ENCODE results near the gene OCIAD2. TPM values are rescaled to one million over a fixed set of nuclear protein-coding genes. Genes with fewer than 3 reads are reported as not detected.
A peak's percentile ranks its signal among the peaks of the same experiment; 100 is the strongest.

The OCIAD2 gene, protein sequence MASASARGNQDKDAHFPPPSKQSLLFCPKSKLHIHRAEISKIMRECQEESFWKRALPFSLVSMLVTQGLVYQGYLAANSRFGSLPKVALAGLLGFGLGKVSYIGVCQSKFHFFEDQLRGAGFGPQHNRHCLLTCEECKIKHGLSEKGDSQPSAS
- total RNA-seq, result 100 to 1,000 TPM in 1 of 3 donors, 10 to 100 TPM in 2; 34.0 to 110 (median 67.1) TPM
- long read RNA-seq, donor 1, transcript OCIAD2-205 (7 exons, 1,163 nt), result major isoform, 33 of 47 reads
- long read RNA-seq, donor 1, partial matches to known transcripts, result 1 of 47 reads
- long read RNA-seq, donor 1, other reads (novel, unspliced or antisense), result 5 of 47 reads
- long read RNA-seq, donor 2, transcript OCIAD2-205 (7 exons, 1,163 nt), result major isoform, 68 of 73 reads
- long read RNA-seq, donor 2, partial matches to known transcripts, result 1 of 73 reads
- long read RNA-seq, donor 2, other reads (novel, unspliced or antisense), result 2 of 73 reads

GRCh38 chr4:48906206-48907173 lies at the start of gene OCIAD2:
Gene OCIAD2 (minus strand): TSS chr4:48906774. CDS start chr4:48904549, 2,225 bp downstream.
- H3K36me3 ChIP-seq (ENCODE audit: low read depth), result no peaks in the 10 kb centered on the region
- peak within 1 kb of the TSS; percentile 80 for H3K4me3 ChIP-seq
- TF ChIP-seq, protein P1, sequence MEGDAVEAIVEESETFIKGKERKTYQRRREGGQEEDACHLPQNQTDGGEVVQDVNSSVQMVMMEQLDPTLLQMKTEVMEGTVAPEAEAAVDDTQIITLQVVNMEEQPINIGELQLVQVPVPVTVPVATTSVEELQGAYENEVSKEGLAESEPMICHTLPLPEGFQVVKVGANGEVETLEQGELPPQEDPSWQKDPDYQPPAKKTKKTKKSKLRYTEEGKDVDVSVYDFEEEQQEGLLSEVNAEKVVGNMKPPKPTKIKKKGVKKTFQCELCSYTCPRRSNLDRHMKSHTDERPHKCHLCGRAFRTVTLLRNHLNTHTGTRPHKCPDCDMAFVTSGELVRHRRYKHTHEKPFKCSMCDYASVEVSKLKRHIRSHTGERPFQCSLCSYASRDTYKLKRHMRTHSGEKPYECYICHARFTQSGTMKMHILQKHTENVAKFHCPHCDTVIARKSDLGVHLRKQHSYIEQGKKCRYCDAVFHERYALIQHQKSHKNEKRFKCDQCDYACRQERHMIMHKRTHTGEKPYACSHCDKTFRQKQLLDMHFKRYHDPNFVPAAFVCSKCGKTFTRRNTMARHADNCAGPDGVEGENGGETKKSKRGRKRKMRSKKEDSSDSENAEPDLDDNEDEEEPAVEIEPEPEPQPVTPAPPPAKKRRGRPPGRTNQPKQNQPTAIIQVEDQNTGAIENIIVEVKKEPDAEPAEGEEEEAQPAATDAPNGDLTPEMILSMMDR (IDR thresholded peaks at IDR 0.05), result no peak
- intact Hi-C loops (cut with DNase I, micrococcal nuclease), result no loop called here
- H3K4me1 ChIP-seq (ENCODE audit: low read depth), result peaks cover 12% of the 10 kb centered on the region
- DNase-seq (peak; percentile 88 to 90 (median 90)), ATAC-seq (peak; percentile 93)
- no peaks in the 10 kb centered on the region for H3K9me3 ChIP-seq

DNA sequence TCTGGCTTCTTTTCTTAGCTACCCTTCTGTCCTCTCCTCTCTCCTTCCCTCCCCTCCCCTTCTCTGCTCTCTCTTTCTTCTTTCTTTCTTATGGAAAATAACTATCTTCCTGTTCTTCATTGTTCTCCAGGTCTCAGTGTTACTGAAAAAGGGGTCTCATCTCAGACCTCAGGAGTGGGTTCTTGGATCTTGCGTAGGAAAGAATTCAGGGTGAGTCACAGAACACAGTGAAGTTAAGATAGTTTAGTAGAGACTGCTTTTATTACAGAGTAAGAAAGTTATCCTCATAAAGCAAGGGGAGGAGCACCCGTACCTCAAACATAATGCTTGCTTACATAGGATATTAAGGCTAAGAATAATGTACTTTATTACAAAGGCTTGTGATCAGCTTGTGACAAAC lies 47.7 kb upstream of the OCIAD2 start:
- Histone ChIP-seq H3K4me3 (no peak overlapping the region), H3K9me3 (no peaks in the 10 kb centered on the region), H3K4me1 (ENCODE audit: low read depth) (no peaks in the 10 kb centered on the region), H3K36me3 (ENCODE audit: low read depth) (no peaks in the 10 kb centered on the region)
- ATAC-seq (peak; percentile 45), DNase-seq (no peak)
- intact Hi-C loops (cut with DNase I, micrococcal nuclease), result no loop called here
- TF ChIP-seq, protein P1 (IDR thresholded peaks at IDR 0.05), result no peak

- H3K9me3 ChIP-seq, result no peaks in the 10 kb centered on the region
- H3K4me3 ChIP-seq, result no peak overlapping the region
- H3K4me1 ChIP-seq (ENCODE audit: low read depth), result no peaks in the 10 kb centered on the region
- no peaks in the 10 kb centered on the region for H3K36me3 ChIP-seq (ENCODE audit: low read depth)
- TF ChIP-seq, protein P1 (IDR thresholded peaks at IDR 0.05), result no peak
- intact Hi-C loops (cut with DNase I, micrococcal nuclease), result no loop called here
- DNase-seq (no peak), ATAC-seq (peak; percentile 64)
These were observed 43.1 kb upstream of the OCIAD2 start for GRCh38 chr4:48949518-48950219.

GRCh38 chr4:48949086-48949485 lies 42.5 kb upstream of the OCIAD2 start:
- no peaks in the 10 kb centered on the region for H3K9me3 ChIP-seq
- H3K4me1 ChIP-seq (ENCODE audit: low read depth), result peaks cover 3% of the 10 kb centered on the region
- ATAC-seq (no peak), DNase-seq (no peak)
- H3K4me3 ChIP-seq, result no peak overlapping the region
- TF ChIP-seq, protein P1 (IDR thresholded peaks at IDR 0.05), result no peak
- no peaks in the 10 kb centered on the region for H3K36me3 ChIP-seq (ENCODE audit: low read depth)
- intact Hi-C loops (cut with DNase I, micrococcal nuclease), result no loop called here

DNA sequence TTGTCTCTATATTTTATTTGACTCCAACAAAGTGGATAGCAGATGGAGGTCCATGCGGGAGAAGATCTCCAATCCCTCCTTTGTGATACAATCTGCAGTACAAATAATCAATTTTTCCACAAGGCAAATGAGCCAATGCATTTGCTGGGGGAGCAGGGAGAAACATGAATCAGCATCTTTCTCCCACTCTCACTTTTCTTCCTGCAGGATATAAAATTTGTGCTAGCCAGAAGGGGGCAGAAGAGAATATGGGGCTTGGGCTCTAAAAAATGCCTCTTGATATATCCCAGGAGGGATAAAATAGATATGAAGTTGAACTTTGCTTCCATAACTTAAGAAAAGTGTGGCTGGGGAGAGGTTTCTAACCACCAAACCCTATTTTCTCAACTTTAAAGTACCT lies 41.2 kb upstream of the OCIAD2 start:
- intact Hi-C loops (cut with DNase I, micrococcal nuclease), result no loop called here
- no peak for ATAC-seq
- TF ChIP-seq, protein P1 (IDR thresholded peaks at IDR 0.05), result no peak

More for the DNA sequence above, 41.2 kb upstream of the OCIAD2 start:
- Histone ChIP-seq H3K4me1 (ENCODE audit: low read depth) (peaks cover 3% of the 10 kb centered on the region), H3K4me3 (no peak overlapping the region), H3K36me3 (ENCODE audit: low read depth) (no peaks in the 10 kb centered on the region), H3K9me3 (no peaks in the 10 kb centered on the region)
- no peak for DNase-seq

Measured in mucosa of descending colon (tissue), 3 donors.